ENCODE results near the gene GAS2L1. TPM values are rescaled to one million over a fixed set of nuclear protein-coding genes. Genes with fewer than 3 reads are reported as not detected.

The GAS2L1 gene
- total RNA-seq, 1 experiment from 2014 or later, result 22.7 TPM

DNA sequence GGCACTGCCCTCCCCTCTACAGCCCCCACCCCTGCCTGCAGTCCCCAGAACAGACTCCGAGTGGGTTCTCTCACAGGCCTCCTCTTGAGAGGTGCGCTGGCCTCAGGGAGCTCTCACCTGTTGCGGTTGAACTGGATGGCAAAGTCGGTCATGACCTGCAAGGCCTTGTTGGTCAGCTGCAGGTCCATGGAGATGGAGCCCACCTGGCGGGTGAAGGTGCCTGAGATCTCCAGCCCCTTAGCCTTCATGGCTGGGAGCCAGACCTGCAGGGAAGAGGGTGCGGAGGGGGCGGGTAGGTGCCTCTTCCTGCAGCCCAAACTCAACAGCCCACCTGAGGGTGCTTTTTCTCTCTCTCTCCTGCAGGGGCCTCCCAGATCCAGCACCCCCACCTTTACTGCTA is 27.7 kb downstream of the GAS2L1 start:
- peaks cover 3% of the 10 kb centered on the region for H3K36me3 ChIP-seq (ENCODE audit: insufficient read depth, low read length, poor library complexity, severe bottlenecking)
- CTCF ChIA-PET, result no interaction called here
- TF ChIP-seq, protein P1, sequence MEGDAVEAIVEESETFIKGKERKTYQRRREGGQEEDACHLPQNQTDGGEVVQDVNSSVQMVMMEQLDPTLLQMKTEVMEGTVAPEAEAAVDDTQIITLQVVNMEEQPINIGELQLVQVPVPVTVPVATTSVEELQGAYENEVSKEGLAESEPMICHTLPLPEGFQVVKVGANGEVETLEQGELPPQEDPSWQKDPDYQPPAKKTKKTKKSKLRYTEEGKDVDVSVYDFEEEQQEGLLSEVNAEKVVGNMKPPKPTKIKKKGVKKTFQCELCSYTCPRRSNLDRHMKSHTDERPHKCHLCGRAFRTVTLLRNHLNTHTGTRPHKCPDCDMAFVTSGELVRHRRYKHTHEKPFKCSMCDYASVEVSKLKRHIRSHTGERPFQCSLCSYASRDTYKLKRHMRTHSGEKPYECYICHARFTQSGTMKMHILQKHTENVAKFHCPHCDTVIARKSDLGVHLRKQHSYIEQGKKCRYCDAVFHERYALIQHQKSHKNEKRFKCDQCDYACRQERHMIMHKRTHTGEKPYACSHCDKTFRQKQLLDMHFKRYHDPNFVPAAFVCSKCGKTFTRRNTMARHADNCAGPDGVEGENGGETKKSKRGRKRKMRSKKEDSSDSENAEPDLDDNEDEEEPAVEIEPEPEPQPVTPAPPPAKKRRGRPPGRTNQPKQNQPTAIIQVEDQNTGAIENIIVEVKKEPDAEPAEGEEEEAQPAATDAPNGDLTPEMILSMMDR (conservative IDR thresholded peaks at IDR 0.05; ENCODE audit: low read depth, low read length), result no peak
- TF ChIP-seq EZH2 (IDR thresholded peaks at IDR 0.05; ENCODE audit: borderline replicate concordance, low read depth, low read length, poor library complexity, severe bottlenecking), result no peak
- peaks cover 6% of the 10 kb centered on the region for H3K4me1 ChIP-seq (ENCODE audit: insufficient read depth, low read length, poor library complexity, severe bottlenecking)
- no TSS peak for BruUV-seq (replicated peaks)
- H3K27ac ChIP-seq (ENCODE audit: low read depth, low read length, poor library complexity, severe bottlenecking), result no peak overlapping the region
- no peak for DNase-seq (ENCODE audit: low spot score)
- intact Hi-C loops (cut with micrococcal nuclease; ENCODE audit: unreplicated experiment), result no loop called here
- no peak overlapping the region for H3K4me3 ChIP-seq (ENCODE audit: low read depth, low read length, poor library complexity, severe bottlenecking)
- POLR2A ChIA-PET (ENCODE audit: low non-redundant PET), result no interaction called here
- no peaks in the 10 kb centered on the region for H3K27me3 ChIP-seq (replicated peaks; ENCODE audit: insufficient read depth, low read depth, low read length, poor library complexity)
- no peaks in the 10 kb centered on the region for H3K9me3 ChIP-seq (ENCODE audit: low read depth, low read length, poor library complexity, severe bottlenecking)

DNA sequence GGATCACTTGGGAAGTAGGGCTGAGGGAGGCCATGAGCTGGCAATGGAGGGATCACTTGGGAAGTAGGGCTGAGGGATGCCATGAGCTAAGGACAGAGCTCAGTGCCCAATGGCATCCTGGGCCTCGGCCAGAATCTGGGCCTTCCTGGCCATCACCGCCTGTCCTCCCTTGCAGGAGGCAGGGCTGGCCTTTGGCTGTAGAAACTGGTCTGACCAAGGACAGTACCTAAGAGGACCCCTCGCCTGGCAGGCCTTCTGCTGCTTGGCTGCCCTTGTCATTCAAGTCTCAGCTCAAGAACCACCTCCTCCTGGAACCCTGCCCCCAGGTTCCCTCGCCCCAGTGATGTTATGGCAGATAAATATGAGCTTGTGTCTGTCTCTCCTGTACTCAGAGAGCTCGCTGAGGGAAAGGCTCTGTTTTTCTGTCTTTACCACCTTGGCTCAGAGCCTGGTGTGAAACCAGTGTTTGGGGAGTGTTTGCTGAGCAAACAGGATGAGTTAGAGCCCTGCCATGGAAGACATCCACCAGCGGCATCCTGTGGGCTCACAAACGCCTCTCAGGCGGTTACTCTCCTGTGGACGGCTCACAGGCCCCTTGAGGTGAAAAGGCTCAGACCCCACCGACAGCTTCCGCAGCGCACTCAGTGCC is 28.4 kb downstream of the GAS2L1 start:
- Histone ChIP-seq H3K36me3 (ENCODE audit: insufficient read depth, low read length, poor library complexity, severe bottlenecking) (peaks cover 3% of the 10 kb centered on the region), H3K4me3 (ENCODE audit: low read depth, low read length, poor library complexity, severe bottlenecking) (no peak overlapping the region), H3K9me3 (ENCODE audit: low read depth, low read length, poor library complexity, severe bottlenecking) (no peaks in the 10 kb centered on the region), H3K4me1 (ENCODE audit: insufficient read depth, low read length, poor library complexity, severe bottlenecking) (peaks cover 6% of the 10 kb centered on the region), H3K27ac (ENCODE audit: low read depth, low read length, poor library complexity, severe bottlenecking) (no peak overlapping the region), H3K27me3 (replicated peaks; ENCODE audit: insufficient read depth, low read depth, low read length, poor library complexity) (no peaks in the 10 kb centered on the region)
- intact Hi-C loops (cut with micrococcal nuclease; ENCODE audit: unreplicated experiment), result no loop called here
- TF ChIP-seq, protein P1 (conservative IDR thresholded peaks at IDR 0.05; ENCODE audit: low read depth, low read length), result no peak
- no peak for TF ChIP-seq EZH2 (IDR thresholded peaks at IDR 0.05; ENCODE audit: borderline replicate concordance, low read depth, low read length, poor library complexity, severe bottlenecking)
- BruUV-seq (replicated peaks), result no TSS peak
- ChIA-PET POLR2A (ENCODE audit: low non-redundant PET) (no interaction called here), CTCF (no interaction called here)
- no peak for DNase-seq (ENCODE audit: low spot score)

DNA sequence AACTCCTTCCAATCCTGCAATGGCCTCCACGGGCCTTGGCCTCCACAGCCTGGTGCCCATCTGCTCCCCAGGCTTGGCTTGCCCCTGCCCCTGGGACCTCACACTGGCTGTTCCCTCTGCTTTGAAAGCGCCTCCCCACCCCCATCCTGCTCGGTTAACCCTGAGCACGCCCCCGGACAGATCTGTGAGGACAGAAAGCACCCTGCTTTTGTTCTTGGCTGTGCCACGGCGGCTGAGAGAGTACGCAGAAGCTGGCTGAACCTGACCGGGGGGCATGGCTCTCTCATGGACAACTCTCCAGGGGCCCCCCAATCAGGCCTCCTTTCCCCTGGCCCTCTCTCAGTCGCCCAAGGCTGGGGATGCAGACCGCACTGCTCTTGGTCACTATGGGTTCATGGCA is 29.2 kb downstream of the GAS2L1 start:
- intact Hi-C loops (cut with micrococcal nuclease; ENCODE audit: unreplicated experiment), result no loop called here
- ChIA-PET POLR2A (ENCODE audit: low non-redundant PET) (no interaction called here), CTCF (no interaction called here)
- Histone ChIP-seq H3K4me1 (ENCODE audit: insufficient read depth, low read length, poor library complexity, severe bottlenecking) (peaks cover 6% of the 10 kb centered on the region), H3K4me3 (ENCODE audit: low read depth, low read length, poor library complexity, severe bottlenecking) (no peak overlapping the region), H3K27ac (ENCODE audit: low read depth, low read length, poor library complexity, severe bottlenecking) (no peak overlapping the region), H3K36me3 (ENCODE audit: insufficient read depth, low read length, poor library complexity, severe bottlenecking) (peaks cover 10% of the 10 kb centered on the region), H3K9me3 (ENCODE audit: low read depth, low read length, poor library complexity, severe bottlenecking) (no peaks in the 10 kb centered on the region), H3K27me3 (replicated peaks; ENCODE audit: insufficient read depth, low read depth, low read length, poor library complexity) (no peaks in the 10 kb centered on the region)
- no TSS peak for BruUV-seq (replicated peaks)
- DNase-seq (ENCODE audit: low spot score), result no peak
- TF ChIP-seq, protein P1 (conservative IDR thresholded peaks at IDR 0.05; ENCODE audit: low read depth, low read length), result no peak
- no peak for TF ChIP-seq EZH2 (IDR thresholded peaks at IDR 0.05; ENCODE audit: borderline replicate concordance, low read depth, low read length, poor library complexity, severe bottlenecking)

Data from A673 (cell line).